GM19239 (cell line): Measurements from ENCODE around the gene ADGRG1.

ENCODE experiments used
- DNase-seq: peaks from one replicate; pipeline ENCODE4 v3.0.0; 2011; ENCODE audit warnings: low spot score; ENCODE audit not compliant: insufficient read length
- FAIRE-seq: peaks from 2 replicates; lab custom pipeline; 2011; peaks lifted over from hg19 to GRCh38; lab: Jason Lieb, UNC

The ADGRG1 gene

GRCh38 chr16:57603115-57604024 lies 25.1 kb upstream of the ADGRG1 start:
- no peak for FAIRE-seq

GRCh38 chr16:57604177-57604576 lies 24.3 kb upstream of the ADGRG1 start:
- no peak for FAIRE-seq

More at GRCh38 chr16:57603115-57604024, 25.1 kb upstream of the ADGRG1 start:
- no peak for DNase-seq

DNA sequence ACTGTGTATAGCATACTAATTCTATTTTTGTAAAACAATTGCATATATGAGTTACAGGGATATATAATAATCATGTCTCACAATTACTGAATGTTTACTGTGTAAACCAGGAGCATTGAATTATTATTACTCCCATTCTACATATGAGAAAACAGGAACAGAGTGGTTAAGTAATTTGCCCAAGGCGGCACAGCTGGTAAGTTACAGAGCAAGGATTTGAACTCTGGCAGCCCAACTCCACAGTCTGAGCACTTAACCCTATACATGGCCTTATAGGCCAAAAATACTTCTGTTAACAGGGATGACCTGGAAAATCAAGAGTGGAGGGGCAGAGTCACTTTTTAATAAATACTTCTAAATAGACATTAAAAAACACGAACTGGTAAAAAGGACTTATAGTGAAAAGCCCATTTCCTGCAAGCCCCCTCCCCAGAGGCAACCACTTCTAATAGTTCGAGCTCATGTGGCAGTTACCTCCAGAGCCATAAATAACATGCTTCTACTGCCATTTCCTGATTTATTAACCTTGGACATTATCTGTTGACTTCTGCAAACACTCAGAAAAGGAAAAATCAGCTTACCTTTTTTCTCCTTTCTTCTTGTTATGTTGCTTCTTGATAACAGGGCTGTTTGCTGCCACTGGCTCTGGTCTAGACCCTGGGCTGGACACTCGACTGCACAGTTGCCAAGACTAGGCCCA lies 22.1 kb upstream of the ADGRG1 start:
- FAIRE-seq, result no peak
- no peak for DNase-seq

More at GRCh38 chr16:57604177-57604576, 24.3 kb upstream of the ADGRG1 start:
- no peak for DNase-seq

DNA sequence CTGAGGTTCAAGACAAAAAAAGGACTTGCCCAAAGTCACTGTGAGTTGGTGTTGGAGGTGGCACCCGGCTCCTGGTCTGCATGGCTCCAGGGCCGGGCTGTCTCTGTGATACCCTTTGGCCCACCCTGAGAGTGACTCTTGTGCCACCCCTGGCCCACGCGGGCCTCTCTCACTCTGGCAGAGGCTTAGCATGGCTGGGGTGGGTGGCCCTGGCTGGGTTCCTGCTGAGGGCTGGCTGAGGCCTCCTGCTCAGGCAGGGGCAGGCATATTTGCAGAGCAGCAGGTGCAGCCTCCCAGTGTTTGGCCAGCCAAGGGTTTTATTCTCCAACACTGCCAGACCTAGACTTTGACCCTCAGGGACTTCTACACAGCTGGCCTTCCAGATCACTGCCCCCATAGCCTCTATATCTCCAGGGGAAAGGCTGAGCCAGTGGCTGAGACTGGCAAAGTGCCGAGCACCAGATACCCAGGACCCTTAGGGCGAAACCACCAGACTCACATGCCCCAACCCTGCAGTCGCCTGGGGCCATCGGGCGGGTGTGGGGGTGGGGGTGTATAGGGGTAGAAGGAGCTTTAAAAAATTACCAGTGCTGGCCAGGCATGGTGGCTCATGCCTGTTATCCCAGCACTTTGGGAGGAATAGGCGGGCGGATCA lies 21.5 kb upstream of the ADGRG1 start:
- FAIRE-seq (no peak), DNase-seq (no peak)

DNA sequence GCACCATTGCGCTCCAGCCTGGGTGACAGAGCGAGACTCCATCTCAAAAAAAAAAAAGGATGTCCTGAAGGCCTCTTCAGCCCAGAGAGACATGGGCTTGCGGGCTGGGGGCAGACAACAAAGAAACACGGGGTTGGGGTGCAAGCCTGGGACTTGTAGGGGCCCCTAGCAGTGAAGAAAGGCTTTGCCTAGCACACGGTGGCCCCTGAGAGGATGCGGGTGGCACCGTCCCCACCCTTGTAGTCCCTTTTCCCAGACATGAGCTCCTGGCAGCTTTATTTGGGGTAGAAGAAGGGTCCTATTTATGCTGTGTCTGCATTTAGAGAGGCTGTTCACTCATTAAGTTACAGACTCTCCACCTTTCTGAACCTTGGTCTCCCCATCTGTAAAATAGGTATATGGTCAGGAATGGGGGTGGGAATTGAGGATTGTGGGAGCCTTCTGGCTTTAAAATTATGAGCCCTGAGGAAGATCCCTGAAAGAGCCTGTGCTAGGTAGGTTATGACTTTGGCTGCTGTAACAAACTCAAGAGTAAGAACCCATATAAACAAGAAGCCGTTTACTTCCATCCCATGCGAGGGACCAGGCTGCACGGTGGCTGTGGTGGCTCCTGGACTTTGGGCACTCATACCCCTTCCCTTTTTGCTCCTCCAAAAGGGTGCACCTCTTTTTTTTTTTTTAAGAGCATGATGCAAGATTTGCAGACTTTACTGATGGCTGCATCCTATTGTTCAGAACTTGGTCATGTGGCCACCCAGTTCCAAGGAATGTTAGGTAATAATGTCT lies 20.6 kb upstream of the ADGRG1 start:
- no peak for FAIRE-seq
- DNase-seq, result no peak

DNA sequence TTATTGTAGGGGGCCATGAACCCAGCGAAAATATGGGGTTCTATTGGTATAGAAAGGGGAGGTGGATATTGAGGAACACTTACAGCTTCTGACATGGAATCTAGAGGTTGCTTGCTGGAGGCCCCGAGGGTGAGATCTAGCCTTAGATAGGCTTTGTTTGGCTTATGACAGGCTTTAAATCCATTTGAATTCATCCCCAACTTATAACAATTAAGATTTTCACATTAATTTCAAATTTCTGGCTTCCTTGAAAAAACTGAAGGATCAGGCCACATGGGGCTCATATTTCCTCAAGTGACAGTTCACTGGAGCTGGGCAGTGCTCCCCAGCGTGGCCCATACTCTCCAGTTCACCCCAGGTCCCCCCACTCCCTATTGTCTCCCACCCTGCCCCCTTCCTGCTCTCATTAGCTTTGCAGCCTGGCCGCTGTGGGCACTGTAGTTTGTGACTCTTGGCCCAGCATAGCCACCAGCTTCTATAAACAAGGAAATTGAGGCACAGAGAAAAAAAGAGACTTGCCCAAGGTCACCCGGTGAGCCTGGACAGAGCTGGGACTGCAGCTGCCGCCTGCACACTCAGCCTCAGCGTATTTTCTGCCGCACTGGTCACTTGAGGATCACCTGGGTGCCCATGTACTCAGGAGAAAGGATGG lies 19.8 kb upstream of the ADGRG1 start:
- DNase-seq (no peak), FAIRE-seq (no peak)

GRCh38 chr16:57609541-57610401 lies 18.7 kb upstream of the ADGRG1 start:
- FAIRE-seq (peak; percentile 93), DNase-seq (peak; percentile 61)

DNA sequence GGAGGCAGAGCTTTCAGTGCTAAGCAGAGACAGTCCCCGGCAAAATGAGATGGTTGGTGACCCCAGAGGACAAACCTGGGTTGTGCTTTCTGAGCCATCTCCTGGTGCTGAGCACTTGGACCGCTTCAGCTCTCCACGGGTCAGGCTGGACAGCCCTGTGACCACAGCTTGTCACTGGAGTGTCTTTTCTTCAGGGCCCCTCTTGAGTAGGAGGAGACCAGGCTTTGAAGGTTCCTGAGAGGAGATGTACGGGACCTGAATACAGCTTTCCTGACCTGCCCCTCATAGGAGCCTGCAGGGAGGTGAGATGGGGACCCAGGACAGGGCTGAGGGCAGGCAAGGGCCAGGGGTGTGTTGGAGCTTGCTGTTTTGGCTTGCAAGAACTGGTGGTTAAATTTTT lies 17.8 kb upstream of the ADGRG1 start:
- DNase-seq (no peak), FAIRE-seq (no peak)

DNA sequence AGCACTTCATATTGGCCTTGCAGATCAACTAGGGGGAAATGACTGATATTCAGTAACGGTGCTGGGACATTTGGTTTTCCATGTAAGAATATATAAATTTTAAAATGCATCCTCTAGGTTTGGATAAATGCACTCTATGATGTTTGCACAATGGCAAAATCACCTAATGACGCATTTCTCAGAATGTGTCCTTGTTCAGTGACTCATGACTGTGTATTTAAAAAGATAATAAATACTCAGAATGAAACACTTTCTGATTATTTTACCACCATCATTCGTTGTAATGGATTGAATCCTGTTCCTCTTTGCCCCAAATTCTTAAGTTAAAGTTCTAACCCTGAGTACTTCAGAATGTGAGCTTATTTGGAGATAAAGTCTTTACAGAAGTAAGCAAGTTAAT lies 17.2 kb upstream of the ADGRG1 start:
- DNase-seq (no peak), FAIRE-seq (no peak)

GRCh38 chr16:57611706-57612105 lies 16.7 kb upstream of the ADGRG1 start:
- FAIRE-seq (no peak), DNase-seq (no peak)

DNA sequence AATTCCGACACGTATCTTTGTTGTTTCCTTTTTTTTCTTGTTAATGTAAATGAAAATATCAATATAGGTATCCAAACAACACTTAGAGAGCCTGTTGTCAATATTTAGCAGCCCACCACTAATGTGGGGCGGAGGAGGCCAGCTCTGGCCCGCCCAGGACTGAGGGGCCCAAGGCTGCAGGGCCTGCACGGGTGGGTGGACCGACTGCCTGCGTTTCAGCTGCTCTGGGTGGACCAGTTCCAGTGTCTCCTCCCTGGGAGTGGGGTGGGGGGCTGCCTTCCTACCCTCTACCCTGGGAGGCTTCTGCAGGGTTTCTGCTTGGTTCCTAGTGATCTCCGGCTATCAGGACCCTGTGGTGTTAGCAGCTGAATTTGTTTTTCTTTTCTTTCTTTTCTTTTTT lies 15.9 kb upstream of the ADGRG1 start:
- DNase-seq (no peak), FAIRE-seq (no peak)

GRCh38 chr16:57613514-57613913 lies 14.9 kb upstream of the ADGRG1 start:
- DNase-seq, result no peak
- no peak for FAIRE-seq

GRCh38 chr16:57614536-57614935 lies 13.9 kb upstream of the ADGRG1 start:
- FAIRE-seq, result no peak
- DNase-seq, result no peak

GRCh38 chr16:57614944-57615343 lies 13.5 kb upstream of the ADGRG1 start:
- no peak for FAIRE-seq

GRCh38 chr16:57615813-57616212 lies 12.6 kb upstream of the ADGRG1 start:
- FAIRE-seq (no peak), DNase-seq (no peak)

More at GRCh38 chr16:57614944-57615343, 13.5 kb upstream of the ADGRG1 start:
- no peak for DNase-seq

- DNase-seq (no peak), FAIRE-seq (no peak)
Measured at GRCh38 chr16:57616241-57616640, 12.2 kb upstream of the ADGRG1 start.

DNA sequence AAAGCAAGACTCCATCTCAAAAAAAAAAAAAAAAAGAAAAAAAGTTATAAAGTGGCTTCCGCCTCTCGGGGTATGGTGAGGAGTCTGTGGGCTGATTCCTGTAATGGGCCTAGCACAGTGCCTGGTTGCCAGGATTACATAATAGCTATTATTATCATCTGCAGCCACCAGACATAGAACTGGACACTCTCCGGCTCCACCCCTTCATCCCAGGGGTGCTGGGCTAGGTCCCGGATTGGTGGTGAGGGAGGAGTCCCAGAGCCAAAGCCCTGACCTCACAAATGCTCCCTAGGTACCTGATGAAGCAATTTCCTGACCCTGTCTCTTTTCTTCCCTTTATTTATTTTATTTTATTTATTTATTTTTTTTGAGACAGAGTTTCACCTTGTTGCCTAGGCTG lies 11.6 kb upstream of the ADGRG1 start:
- DNase-seq, result no peak
- no peak for FAIRE-seq

- no peak for DNase-seq
- FAIRE-seq, result no peak
Measured at GRCh38 chr16:57617604-57618111, 10.8 kb upstream of the ADGRG1 start.
